22Rv1 (cell line): Measurements from ENCODE around the gene PCDH9.

Experiments used
- ZFX ChIP-seq: fragments of 450-650 bp; IDR thresholded peaks from 2 replicates; pipeline ENCODE4 v1.6.1; 2017; ENCODE audit warnings: antibody characterized with exemption, borderline replicate concordance
- TF ChIP-seq, protein P1 (sequence below): fragments of 450-650 bp; IDR thresholded peaks from 2 replicates; pipeline ENCODE4 v1.5.1; 2017; ENCODE audit warnings: mild to moderate bottlenecking

GRCh38 chr13:67018775-67019174 is 211.4 kb downstream of the PCDH9 start:
- TF ChIP-seq, protein P1, sequence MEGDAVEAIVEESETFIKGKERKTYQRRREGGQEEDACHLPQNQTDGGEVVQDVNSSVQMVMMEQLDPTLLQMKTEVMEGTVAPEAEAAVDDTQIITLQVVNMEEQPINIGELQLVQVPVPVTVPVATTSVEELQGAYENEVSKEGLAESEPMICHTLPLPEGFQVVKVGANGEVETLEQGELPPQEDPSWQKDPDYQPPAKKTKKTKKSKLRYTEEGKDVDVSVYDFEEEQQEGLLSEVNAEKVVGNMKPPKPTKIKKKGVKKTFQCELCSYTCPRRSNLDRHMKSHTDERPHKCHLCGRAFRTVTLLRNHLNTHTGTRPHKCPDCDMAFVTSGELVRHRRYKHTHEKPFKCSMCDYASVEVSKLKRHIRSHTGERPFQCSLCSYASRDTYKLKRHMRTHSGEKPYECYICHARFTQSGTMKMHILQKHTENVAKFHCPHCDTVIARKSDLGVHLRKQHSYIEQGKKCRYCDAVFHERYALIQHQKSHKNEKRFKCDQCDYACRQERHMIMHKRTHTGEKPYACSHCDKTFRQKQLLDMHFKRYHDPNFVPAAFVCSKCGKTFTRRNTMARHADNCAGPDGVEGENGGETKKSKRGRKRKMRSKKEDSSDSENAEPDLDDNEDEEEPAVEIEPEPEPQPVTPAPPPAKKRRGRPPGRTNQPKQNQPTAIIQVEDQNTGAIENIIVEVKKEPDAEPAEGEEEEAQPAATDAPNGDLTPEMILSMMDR: no peak
- no peak for TF ChIP-seq ZFX
